Loucy (cell line): ENCODE measurements around the gene WWTR1.

Experiments
- EZH2phosphoT487 ChIP-seq: fragments of 200-600 bp; IDR thresholded peaks from 2 replicates; pipeline ENCODE4 v1.6.1; 2018; ENCODE audit warnings: antibody characterized with exemption, mild to moderate bottlenecking, moderate library complexity, borderline replicate concordance
- TF ChIP-seq, protein P1 (sequence below): fragments of 200-600 bp; sonication (generic); conservative IDR thresholded peaks from 2 replicates; pipeline ENCODE4 v1.5.1; 2014; ENCODE audit warnings: mild to moderate bottlenecking, antibody characterized with exemption, low read length

DNA sequence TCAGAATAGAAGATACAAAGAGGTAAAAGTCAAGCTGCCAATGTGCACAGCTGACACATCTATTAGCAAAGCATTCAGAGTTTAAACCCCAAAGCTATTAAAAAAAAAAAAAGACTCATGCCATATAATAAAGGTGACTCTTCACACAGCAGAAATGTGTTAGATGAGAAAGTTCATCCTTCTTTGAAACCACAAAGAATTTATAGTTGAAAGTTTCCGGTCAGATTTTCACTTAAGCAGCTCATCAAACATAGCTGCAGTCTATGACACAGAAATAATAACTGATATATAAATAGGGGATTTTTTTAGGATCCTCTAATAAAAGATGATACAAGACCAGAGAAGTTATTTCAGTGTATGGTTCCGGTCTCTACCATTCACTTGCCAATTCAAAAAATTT is 76.6 kb downstream of the WWTR1 start:
- TF ChIP-seq, protein P1, sequence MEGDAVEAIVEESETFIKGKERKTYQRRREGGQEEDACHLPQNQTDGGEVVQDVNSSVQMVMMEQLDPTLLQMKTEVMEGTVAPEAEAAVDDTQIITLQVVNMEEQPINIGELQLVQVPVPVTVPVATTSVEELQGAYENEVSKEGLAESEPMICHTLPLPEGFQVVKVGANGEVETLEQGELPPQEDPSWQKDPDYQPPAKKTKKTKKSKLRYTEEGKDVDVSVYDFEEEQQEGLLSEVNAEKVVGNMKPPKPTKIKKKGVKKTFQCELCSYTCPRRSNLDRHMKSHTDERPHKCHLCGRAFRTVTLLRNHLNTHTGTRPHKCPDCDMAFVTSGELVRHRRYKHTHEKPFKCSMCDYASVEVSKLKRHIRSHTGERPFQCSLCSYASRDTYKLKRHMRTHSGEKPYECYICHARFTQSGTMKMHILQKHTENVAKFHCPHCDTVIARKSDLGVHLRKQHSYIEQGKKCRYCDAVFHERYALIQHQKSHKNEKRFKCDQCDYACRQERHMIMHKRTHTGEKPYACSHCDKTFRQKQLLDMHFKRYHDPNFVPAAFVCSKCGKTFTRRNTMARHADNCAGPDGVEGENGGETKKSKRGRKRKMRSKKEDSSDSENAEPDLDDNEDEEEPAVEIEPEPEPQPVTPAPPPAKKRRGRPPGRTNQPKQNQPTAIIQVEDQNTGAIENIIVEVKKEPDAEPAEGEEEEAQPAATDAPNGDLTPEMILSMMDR = no peak
- no peak for TF ChIP-seq EZH2phosphoT487
